IPS DF 4.7 (cell line): ENCODE data around the gene ARRB1.
A peak's percentile ranks its signal among the peaks of the same experiment; 100 is the strongest.
"Not testable (repeated sequence)": the region's sequence is repeated elsewhere in the genome, so short reads cannot be mapped to it uniquely, and the experiment has no call there.

Experiments used
- DNase-seq: peaks from one replicate; pipeline ENCODE4 v3.0.0-alpha.2; 2013; ENCODE audit warnings: low spot score; ENCODE audit errors: extremely low read depth

The ARRB1 gene

GRCh38 chr11:75351541-75351790, at the start of gene ARRB1:
Gene ARRB1 (minus strand): TSS chr11:75351661. CDS start chr11:75351607, 54 bp downstream.
- DNase-seq: no peak

- DNase-seq: no peak
Observed at GRCh38 chr11:75400146-75400865, 48.8 kb upstream of the ARRB1 start.

GRCh38 chr11:75399344-75400145, 48.1 kb upstream of the ARRB1 start, which contains the start of gene RPS3:
Gene RPS3 (plus strand): TSS chr11:75399518. CDS start chr11:75399548, 30 bp downstream.
- peak; percentile 87 for DNase-seq

GRCh38 chr11:75398906-75399305, 47.4 kb upstream of the ARRB1 start:
- DNase-seq: no peak

- DNase-seq: no peak
Observed at GRCh38 chr11:75394085-75394840, 42.8 kb upstream of the ARRB1 start.

- no peak for DNase-seq
Observed at GRCh38 chr11:75389925-75390324, 38.5 kb upstream of the ARRB1 start.

GRCh38 chr11:75389276-75389605, 37.8 kb upstream of the ARRB1 start:
- DNase-seq: no peak

- no peak for DNase-seq
Observed at GRCh38 chr11:75388386-75389275, 37.2 kb upstream of the ARRB1 start.

- no peak for DNase-seq
Observed at GRCh38 chr11:75387736-75388294, 36.4 kb upstream of the ARRB1 start.

- no peak for DNase-seq
Observed at GRCh38 chr11:75386942-75387630, 35.6 kb upstream of the ARRB1 start.

- DNase-seq: peak; percentile 81
Observed at GRCh38 chr11:75384438-75385080, 33.1 kb upstream of the ARRB1 start.

- DNase-seq: no peak
Observed at GRCh38 chr11:75383246-75383645, 31.8 kb upstream of the ARRB1 start.

GRCh38 chr11:75380716-75381420, 29.4 kb upstream of the ARRB1 start:
- DNase-seq: no peak

GRCh38 chr11:75380245-75380644, 28.8 kb upstream of the ARRB1 start:
- DNase-seq: no peak

GRCh38 chr11:75378776-75379175, 27.3 kb upstream of the ARRB1 start:
- DNase-seq: not testable (repeated sequence)

- DNase-seq: no peak
Observed at GRCh38 chr11:75376175-75376574, 24.7 kb upstream of the ARRB1 start.

GRCh38 chr11:75375626-75376025, 24.2 kb upstream of the ARRB1 start:
- no peak for DNase-seq

- no peak for DNase-seq
Observed at GRCh38 chr11:75374646-75375045, 23.2 kb upstream of the ARRB1 start.

GRCh38 chr11:75373201-75373600, 21.7 kb upstream of the ARRB1 start:
- DNase-seq: no peak
